ENCODE data around the gene PLAAT2. TPM values are rescaled to one million over a fixed set of nuclear protein-coding genes. Genes with fewer than 3 reads are reported as not detected.
"Not testable (repeated sequence)": the region's sequence is repeated elsewhere in the genome, so short reads cannot be mapped to it uniquely, and the experiment has no call there.

PLAAT2 gene
- total and polyA plus RNA-seq, 2 donors = not detected

DNA sequence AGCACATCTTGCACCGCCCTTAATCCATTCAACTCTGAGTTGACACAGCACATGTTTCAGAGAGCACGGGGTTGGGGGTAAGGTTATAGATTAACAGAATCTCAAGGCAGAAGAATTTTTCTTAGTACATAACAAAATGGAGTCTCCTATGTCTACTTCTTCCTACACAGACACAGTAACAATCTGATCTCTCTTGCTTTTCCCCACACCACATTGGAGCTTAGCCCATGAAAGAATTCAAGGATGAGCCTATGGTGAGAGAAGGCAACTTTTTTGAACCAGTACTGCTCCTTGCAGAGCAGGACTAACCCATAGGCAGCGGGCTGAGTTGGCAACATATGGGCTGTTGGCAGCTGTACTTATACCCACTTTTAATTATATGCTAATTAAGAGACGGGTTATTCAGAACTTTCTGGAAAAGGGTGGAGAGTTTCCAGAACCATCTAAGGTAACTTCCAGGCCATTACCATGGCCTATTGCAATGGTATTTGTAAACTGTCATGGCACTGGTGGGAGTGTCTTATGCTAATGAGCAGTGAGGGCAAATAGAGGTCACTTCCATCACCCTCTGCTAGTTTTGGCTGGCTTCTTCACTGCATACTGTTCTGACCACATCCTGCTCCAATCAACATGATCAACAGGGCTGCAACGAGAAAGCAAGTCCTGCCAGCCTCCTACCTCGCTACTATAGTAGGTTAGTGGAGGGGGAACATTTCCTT is 31.9 kb downstream of the PLAAT2 start:
- not testable (repeated sequence) for H3K4me1 ChIP-seq (ENCODE audit: insufficient read depth); H3K27ac ChIP-seq (ENCODE audit: low read depth); H3K4me3 ChIP-seq (ENCODE audit: low read depth, low read length); H3K36me3 ChIP-seq (ENCODE audit: insufficient read depth)
- peak; percentile 14 for DNase-seq (ENCODE audit: extremely low spot score)
- WGBS = 71% methylated on average over 4 of the region's 6 CpGs

GRCh38 chr11:63530021-63530420 is 33.2 kb downstream of the PLAAT2 start:
- WGBS = 96% methylated on average over 2 of the region's 2 CpGs
- no peak for DNase-seq (ENCODE audit: extremely low spot score)
- H3K27ac ChIP-seq (ENCODE audit: low read depth) = no peak overlapping the region
- no peaks in the 10 kb centered on the region for H3K36me3 ChIP-seq (ENCODE audit: insufficient read depth)
- H3K4me1 ChIP-seq (ENCODE audit: insufficient read depth) = peaks cover 2% of the 10 kb centered on the region
- H3K4me3 ChIP-seq (ENCODE audit: low read depth, low read length) = no peak overlapping the region

DNA sequence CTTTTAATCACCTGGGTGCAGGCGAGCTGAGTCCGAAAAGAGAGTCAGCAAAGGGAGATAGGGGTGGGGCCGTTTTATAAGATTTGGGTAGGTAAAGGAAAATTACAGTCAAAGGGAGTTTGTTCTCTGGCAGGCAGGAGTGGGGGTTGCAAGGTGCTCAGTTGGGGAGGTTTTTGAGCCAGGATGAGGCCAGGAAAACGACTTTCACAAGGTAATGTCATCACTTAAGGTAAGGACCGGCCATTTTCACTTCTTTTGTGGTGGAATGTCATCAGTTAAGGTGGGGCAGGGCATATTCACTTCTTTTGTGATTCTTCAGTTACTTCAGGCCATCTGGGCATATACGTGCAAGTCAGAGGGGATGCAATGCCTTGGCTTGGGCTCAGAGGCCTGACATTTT is 33.8 kb downstream of the PLAAT2 start:
- 77% methylated on average over 6 of the region's 6 CpGs for WGBS
- H3K4me3 ChIP-seq (ENCODE audit: low read depth, low read length); DNase-seq (ENCODE audit: extremely low spot score); H3K27ac ChIP-seq (ENCODE audit: low read depth); H3K4me1 ChIP-seq (ENCODE audit: insufficient read depth); H3K36me3 ChIP-seq (ENCODE audit: insufficient read depth): not testable (repeated sequence)

- WGBS = 66% methylated on average over 1 of the region's 3 CpGs
- H3K4me1 ChIP-seq (ENCODE audit: insufficient read depth); DNase-seq (ENCODE audit: extremely low spot score); H3K36me3 ChIP-seq (ENCODE audit: insufficient read depth); H3K27ac ChIP-seq (ENCODE audit: low read depth); H3K4me3 ChIP-seq (ENCODE audit: low read depth, low read length): not testable (repeated sequence)
These were observed 34.4 kb downstream of the PLAAT2 start for GRCh38 chr11:63528729-63529278.

- not testable (repeated sequence) for DNase-seq (ENCODE audit: extremely low spot score); H3K4me1 ChIP-seq (ENCODE audit: insufficient read depth); H3K27ac ChIP-seq (ENCODE audit: low read depth); H3K4me3 ChIP-seq (ENCODE audit: low read depth, low read length); H3K36me3 ChIP-seq (ENCODE audit: insufficient read depth)
- WGBS = 41% methylated on average over 8 of the region's 11 CpGs
These were observed 35.0 kb downstream of the PLAAT2 start for GRCh38 chr11:63528156-63528555.

DNA sequence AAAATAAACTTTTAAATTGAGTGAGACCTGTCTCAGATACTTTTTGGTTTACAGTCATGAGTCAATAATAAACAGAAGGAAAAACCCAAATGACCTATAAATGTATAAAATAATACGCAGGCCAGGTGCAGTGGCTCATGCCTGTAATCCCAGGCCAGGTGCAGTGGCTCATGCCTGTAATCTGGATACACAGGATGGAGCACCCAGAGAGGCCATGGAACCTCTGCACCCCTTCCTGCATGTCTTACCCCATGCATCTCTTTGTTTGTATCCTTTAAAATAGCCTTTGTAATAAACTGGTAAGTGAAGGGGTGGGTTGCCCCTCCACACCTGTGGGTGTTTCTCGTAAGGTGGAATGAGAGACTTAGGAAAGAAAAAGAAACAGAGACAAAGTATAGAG is 35.5 kb downstream of the PLAAT2 start:
- no peaks in the 10 kb centered on the region for H3K36me3 ChIP-seq (ENCODE audit: insufficient read depth)
- 83% methylated on average over 2 of the region's 2 CpGs for WGBS
- no peak for DNase-seq (ENCODE audit: extremely low spot score)
- no peak overlapping the region for H3K27ac ChIP-seq (ENCODE audit: low read depth)
- no peak overlapping the region for H3K4me3 ChIP-seq (ENCODE audit: low read depth, low read length)
- no peaks in the 10 kb centered on the region for H3K4me1 ChIP-seq (ENCODE audit: insufficient read depth)

DNA sequence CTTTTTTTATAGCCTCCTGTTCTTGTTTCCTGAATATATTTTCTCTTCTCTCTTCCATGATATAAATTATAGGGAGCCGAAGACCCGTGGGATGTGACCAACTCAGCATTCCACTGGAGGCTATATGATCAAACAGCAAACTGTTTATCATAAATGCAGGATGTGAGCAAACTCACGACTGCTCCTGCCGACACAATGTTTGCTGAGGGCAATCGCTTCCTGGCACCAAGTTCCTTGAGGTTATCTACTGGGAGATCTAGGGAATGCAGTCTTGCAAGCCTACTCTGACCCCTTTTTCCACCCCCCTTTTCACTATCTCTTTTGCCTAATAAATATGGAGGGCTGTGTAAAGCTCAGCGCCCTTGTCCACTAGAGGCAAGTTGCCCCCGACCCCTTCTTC is 40.0 kb downstream of the PLAAT2 start:
- WGBS = 75% methylated on average over 7 of the region's 7 CpGs
- Histone ChIP-seq H3K4me1 (ENCODE audit: insufficient read depth) (no peaks in the 10 kb centered on the region), H3K36me3 (ENCODE audit: insufficient read depth) (no peaks in the 10 kb centered on the region), H3K27ac (ENCODE audit: low read depth) (no peak overlapping the region), H3K4me3 (ENCODE audit: low read depth, low read length) (no peak overlapping the region)
- no peak for DNase-seq (ENCODE audit: extremely low spot score)

DNA sequence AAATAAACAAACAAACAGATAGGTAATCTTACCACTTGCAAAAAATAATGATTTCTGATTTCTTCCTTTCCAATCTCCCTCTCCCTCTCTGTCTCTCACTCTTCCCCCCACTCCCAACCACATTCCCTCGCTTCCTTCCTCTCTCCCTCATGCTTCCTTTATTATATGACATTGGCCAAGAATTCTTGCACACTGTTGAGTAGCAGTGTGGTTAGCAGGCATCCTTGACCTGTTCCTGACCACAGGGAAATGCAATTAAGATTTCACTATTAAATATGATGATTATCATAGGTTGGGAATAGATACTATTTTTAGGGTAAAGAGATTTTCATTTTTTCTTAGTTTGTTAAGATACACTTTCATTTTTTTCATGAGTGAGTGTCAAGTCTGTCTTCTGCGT is 41.3 kb downstream of the PLAAT2 start:
- 85% methylated on average over 2 of the region's 2 CpGs for WGBS
- Histone ChIP-seq H3K4me1 (ENCODE audit: insufficient read depth) (no peaks in the 10 kb centered on the region), H3K4me3 (ENCODE audit: low read depth, low read length) (no peak overlapping the region), H3K36me3 (ENCODE audit: insufficient read depth) (no peaks in the 10 kb centered on the region), H3K27ac (ENCODE audit: low read depth) (no peak overlapping the region)
- DNase-seq (ENCODE audit: extremely low spot score) = no peak

DNA sequence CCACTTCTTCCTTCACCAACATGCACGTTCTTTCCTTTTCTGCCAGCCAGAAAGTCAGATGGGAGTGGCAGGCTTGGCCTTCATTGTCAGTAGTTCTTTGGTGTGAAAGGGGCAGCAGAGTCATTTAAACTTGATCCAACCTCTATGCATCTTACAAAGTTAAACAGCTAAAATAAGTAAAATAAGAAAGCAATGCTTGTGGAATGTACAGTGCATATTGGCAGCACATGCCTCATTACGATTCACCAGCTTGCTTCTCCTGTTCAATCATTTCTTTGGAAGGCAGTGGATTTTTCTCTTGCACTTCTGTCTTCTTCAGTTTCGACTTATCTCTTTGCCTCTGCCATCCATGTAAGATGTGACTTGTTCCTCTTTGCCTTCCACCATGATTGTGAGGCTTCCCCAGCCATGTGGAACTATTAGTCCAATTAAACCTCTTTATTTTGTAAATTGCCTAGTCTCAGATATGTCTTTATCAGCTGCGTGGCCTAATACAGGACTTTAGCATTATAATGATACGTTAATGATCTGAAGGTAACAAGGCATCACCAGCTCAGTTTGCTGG is 42.5 kb downstream of the PLAAT2 start:
- no peak for DNase-seq (ENCODE audit: extremely low spot score)
- H3K36me3 ChIP-seq (ENCODE audit: insufficient read depth) = no peaks in the 10 kb centered on the region
- no peaks in the 10 kb centered on the region for H3K4me1 ChIP-seq (ENCODE audit: insufficient read depth)
- no peak overlapping the region for H3K27ac ChIP-seq (ENCODE audit: low read depth)
- H3K4me3 ChIP-seq (ENCODE audit: low read depth, low read length) = no peak overlapping the region
- WGBS = 82% methylated on average over 5 of the region's 5 CpGs

- H3K36me3 ChIP-seq (ENCODE audit: insufficient read depth) = no peaks in the 10 kb centered on the region
- H3K4me1 ChIP-seq (ENCODE audit: insufficient read depth) = no peaks in the 10 kb centered on the region
- no peak overlapping the region for H3K4me3 ChIP-seq (ENCODE audit: low read depth, low read length)
- no peak for DNase-seq (ENCODE audit: extremely low spot score)
- 21% methylated on average over 1 of the region's 1 CpG for WGBS
- no peak overlapping the region for H3K27ac ChIP-seq (ENCODE audit: low read depth)
These were observed 44.6 kb downstream of the PLAAT2 start for GRCh38 chr11:63518548-63518947.

DNA sequence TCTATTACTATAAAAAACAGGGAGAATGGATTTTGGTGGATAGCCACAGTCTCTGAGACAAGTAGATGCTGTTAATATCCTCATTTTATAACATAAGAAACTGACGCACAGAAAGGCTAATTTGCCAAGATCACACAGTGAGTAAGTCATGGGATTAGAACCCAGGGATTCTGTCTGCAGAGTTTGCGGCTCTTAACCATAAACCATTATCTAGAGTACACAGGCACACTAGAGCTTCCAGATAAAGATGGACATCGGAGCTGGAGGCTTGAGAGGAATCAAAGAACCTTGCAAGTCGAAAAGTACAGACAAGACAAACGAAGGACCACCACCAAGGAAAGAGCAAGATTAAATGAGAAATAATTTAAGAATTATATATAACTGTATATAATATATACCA is 46.0 kb downstream of the PLAAT2 start:
- H3K4me1 ChIP-seq (ENCODE audit: insufficient read depth) = no peaks in the 10 kb centered on the region
- H3K36me3 ChIP-seq (ENCODE audit: insufficient read depth) = no peaks in the 10 kb centered on the region
- H3K4me3 ChIP-seq (ENCODE audit: low read depth, low read length) = no peak overlapping the region
- H3K27ac ChIP-seq (ENCODE audit: low read depth) = no peak overlapping the region
- DNase-seq (ENCODE audit: extremely low spot score) = no peak
- WGBS = 93% methylated on average over 5 of the region's 5 CpGs

DNA sequence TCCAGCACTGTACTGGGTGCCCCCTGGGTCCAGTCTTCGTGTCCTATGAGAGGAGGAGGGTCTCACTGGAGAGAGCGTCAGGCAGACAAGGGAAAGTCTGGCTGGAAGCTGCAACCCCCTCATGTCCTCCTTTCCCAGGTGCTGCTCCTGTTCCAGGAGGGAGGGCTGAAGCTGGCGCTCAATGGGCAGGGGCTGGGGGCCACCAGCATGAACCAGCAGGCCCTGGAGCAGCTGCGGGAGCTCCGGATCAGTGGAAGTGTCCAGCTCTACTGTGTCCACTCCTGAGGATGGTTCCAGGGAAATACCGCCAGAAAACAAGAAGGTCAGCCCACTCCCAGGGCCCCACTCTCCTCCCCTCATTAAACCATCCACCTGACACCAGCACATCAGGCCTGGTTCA is 47.1 kb downstream of the PLAAT2 start:
- Histone ChIP-seq H3K4me3 (ENCODE audit: low read depth, low read length) (no peak overlapping the region), H3K36me3 (ENCODE audit: insufficient read depth) (no peaks in the 10 kb centered on the region), H3K4me1 (ENCODE audit: insufficient read depth) (no peaks in the 10 kb centered on the region), H3K27ac (ENCODE audit: low read depth) (no peak overlapping the region)
- no peak for DNase-seq (ENCODE audit: extremely low spot score)
- 93% methylated on average over 6 of the region's 6 CpGs for WGBS

GRCh38 chr11:63512816-63513215 is 50.4 kb downstream of the PLAAT2 start:
- Histone ChIP-seq H3K36me3 (ENCODE audit: insufficient read depth) (no peaks in the 10 kb centered on the region), H3K4me1 (ENCODE audit: insufficient read depth) (no peaks in the 10 kb centered on the region), H3K27ac (ENCODE audit: low read depth) (no peak overlapping the region), H3K4me3 (ENCODE audit: low read depth, low read length) (no peak overlapping the region)
- DNase-seq (ENCODE audit: extremely low spot score) = no peak
- WGBS = 88% methylated on average over 7 of the region's 7 CpGs

DNA sequence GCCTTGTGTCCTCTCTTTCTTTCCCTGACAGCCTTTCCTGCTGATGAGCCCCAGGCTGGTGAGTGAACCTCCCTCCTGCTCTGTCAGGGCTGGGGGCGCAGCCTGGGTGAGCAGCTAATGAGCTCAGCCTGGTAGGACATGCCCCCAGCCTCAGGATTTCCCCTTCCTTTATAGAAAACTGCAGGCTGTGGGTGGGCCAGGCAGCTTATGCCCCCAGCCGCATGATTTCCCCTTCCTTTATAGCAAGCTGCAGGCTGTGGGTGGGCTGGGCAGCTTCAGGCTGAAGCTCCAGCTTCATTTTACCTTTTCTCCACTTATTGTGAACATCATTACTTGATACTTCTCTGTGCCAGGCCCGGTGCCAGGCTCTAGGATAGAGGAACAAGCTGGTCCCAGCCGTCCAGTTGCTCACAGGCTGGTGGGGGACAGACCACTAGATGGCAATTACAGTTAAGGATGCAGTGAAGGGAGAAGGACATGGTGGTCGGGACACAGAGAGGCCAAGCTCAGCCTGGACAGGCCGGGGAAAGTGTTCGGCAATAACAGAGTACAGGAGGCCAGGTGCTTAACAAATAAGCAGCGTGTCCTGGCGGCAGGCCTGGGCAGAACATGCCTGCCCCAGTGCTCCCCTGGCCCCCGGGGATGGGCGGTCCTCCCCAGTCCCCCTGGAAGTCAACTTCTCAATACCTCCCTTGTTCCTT is 52.0 kb downstream of the PLAAT2 start:
- H3K4me1 ChIP-seq (ENCODE audit: insufficient read depth) = no peaks in the 10 kb centered on the region
- no peak for DNase-seq (ENCODE audit: extremely low spot score)
- H3K27ac ChIP-seq (ENCODE audit: low read depth) = no peak overlapping the region
- H3K36me3 ChIP-seq (ENCODE audit: insufficient read depth) = no peaks in the 10 kb centered on the region
- no peak overlapping the region for H3K4me3 ChIP-seq (ENCODE audit: low read depth, low read length)
- 86% methylated on average over 11 of the region's 11 CpGs for WGBS
